ENCODE data around the gene CCL27. TPM values are rescaled to one million over a fixed set of nuclear protein-coding genes. Genes with fewer than 3 reads are reported as not detected.
A peak's percentile ranks its signal among the peaks of the same experiment; 100 is the strongest.

Gene CCL27
- total and polyA plus RNA-seq, 2 of the 8 experiments (the other 6 are each of a cell fraction or from before 2014, with no cell fraction given): 0.42 TPM; not detected in 1

DNA sequence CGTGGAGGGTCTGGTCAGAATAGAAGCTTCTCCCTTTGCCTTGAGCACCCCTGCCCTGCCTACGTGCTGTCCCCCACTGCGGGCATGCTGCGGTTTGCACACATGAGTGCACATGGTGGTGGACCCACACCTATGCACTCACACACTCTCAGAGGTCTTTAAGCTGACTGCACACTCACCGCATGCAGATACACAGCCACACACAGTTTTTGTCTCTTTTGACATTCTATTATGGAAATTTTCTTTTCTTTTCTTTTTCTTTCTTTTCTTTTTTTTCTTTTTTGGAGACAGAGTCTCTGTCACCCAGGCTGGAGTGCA lies 33.0 kb downstream of the CCL27 start:
- peak overlapping the region; percentile 69; the same call in 1 of the 2 replicates for H4K8ac ChIP-seq (ENCODE audit: extremely low read depth, insufficient read depth, low read length)
- no peak overlapping the region for H3K9ac ChIP-seq (replicated peaks in 1 of 4; ENCODE audit: extremely low read depth in 1 of 4, low read depth in 3 of 4, low read length in 3 of 4)
- no peak overlapping the region for H3K56ac ChIP-seq (replicated peaks; ENCODE audit: insufficient read length, low read depth, low read length)
- H3K27ac ChIP-seq (ENCODE audit: low read depth, low read length): no peak overlapping the region
- no peak for TF ChIP-seq CREB1 (IDR thresholded peaks at IDR 0.05)
- no peak for TF ChIP-seq NRF1 (IDR thresholded peaks at IDR 0.05; ENCODE audit: low read depth, low read length)
- peak; percentile 6; the same call in 1 of the 2 replicates for TF ChIP-seq SUZ12 (IDR thresholded peaks at IDR 0.05; ENCODE audit: low read length)
- no peak for TF ChIP-seq SAP30 (IDR thresholded peaks at IDR 0.05; ENCODE audit: insufficient read depth, insufficient replicate concordance, low read length)
- H3K4me3 ChIP-seq (ENCODE audit: extremely low read depth in 1 of 4, insufficient read depth in 2 of 4, low read depth in 3 of 4, low read length in 4 of 4): peak overlapping the region; percentile 9 to 59 (median 36); a peak in 7 of 8 replicates
- H3K18ac ChIP-seq (ENCODE audit: extremely low read depth, low read length): no peak overlapping the region
- 0 out of 2 replicates have a peak overlapping the region, but pooled peaks have one; percentile 71 for H2BK12ac ChIP-seq (ENCODE audit: low read depth, low read length)
- H3K23ac ChIP-seq (ENCODE audit: insufficient read length): no peak overlapping the region
- ChIA-PET CTCF (ENCODE audit: partially characterized antibody) (interaction anchor here (0.6 to 18.5 kb wide), 10 partner anchors 8 to 296 kb away, joined by 3 to 401 read pairs (median 4); partner anchors contain the start of genes DCTN3, RPP25L and SIGMAR1), POLR2A (ENCODE audit: partially characterized antibody) (interaction anchor here (0.8 to 11.3 kb wide), 4 partner anchors 9 to 37 kb away, joined by 3 to 127 read pairs (median 3); partner anchors contain the start of genes GALT, IL11RA and RPP25L)
- FAIRE-seq (no peak), DNase-seq (ENCODE audit: low read depth in 1 of 2, low spot score in 2 of 2) (no peak)
- peaks cover 0 to 16% (median 5%) of the 10 kb centered on the region in 4 experiments; a peak in 6 of 7 replicates for H3K4me1 ChIP-seq (replicated peaks in 1 of 4; ENCODE audit: control insufficient read depth in 3 of 4, insufficient read depth in 4 of 4, low read length in 3 of 4)
- H4K5ac ChIP-seq (ENCODE audit: insufficient read length, low read depth, low read length): no peak overlapping the region
- H3K36me3 ChIP-seq (ENCODE audit: control insufficient read depth in 2 of 4, insufficient read depth in 4 of 4, low read length in 3 of 4): no peaks in the 10 kb centered on the region; a peak in 1 of 8 replicates
- H3K4me2 ChIP-seq (ENCODE audit: insufficient read depth in 1 of 2, low read depth in 2 of 2, low read length in 2 of 2): peak overlapping the region; percentile 62 to 87
- no peak overlapping the region for H2BK20ac ChIP-seq (ENCODE audit: low read length)
- no peak overlapping the region for H2BK5ac ChIP-seq (ENCODE audit: low read depth, low read length)
- no peaks in the 10 kb centered on the region for H3K79me2 ChIP-seq (ENCODE audit: control insufficient read depth in 1 of 2, insufficient read depth in 2 of 2, low read length in 2 of 2)
- H3K23me2 ChIP-seq (ENCODE audit: low read depth, low read length): peaks cover 9% of the 10 kb centered on the region
- no peak overlapping the region for H2AFZ ChIP-seq (ENCODE audit: low read length)
- no peak overlapping the region for H2AK5ac ChIP-seq (ENCODE audit: low read depth, low read length)
- no peaks in the 10 kb centered on the region for H3K9me3 ChIP-seq (ENCODE audit: insufficient read depth in 2 of 2, low read depth in 1 of 2, low read length in 1 of 2)
- H3K14ac ChIP-seq (ENCODE audit: insufficient read length): no peak overlapping the region
- 0 out of 2 replicates have a peak overlapping the region, but pooled peaks have one; percentile 20 for H2BK15ac ChIP-seq (ENCODE audit: low read length)
- no peak overlapping the region for H2BK120ac ChIP-seq (replicated peaks; ENCODE audit: low read depth, low read length)
- no peaks in the 10 kb centered on the region for H3K79me1 ChIP-seq (ENCODE audit: low read depth, low read length)
- H3K4ac ChIP-seq (replicated peaks; ENCODE audit: insufficient read length, low read depth, low read length): no peak overlapping the region
- H4K20me1 ChIP-seq (replicated peaks in 1 of 2; ENCODE audit: control insufficient read depth in 1 of 2, insufficient read depth in 2 of 2, low read length in 2 of 2): peaks cover 0 to 6% of the 10 kb centered on the region in 2 experiments
- WGBS, 2 experiments (ENCODE audit: extremely low coverage in 1 of 2, insufficient coverage in 1 of 2, insufficient read length in 1 of 2, insufficient replicate concordance in 2 of 2, low coverage in 1 of 2, low lambda C conversion rate in 2 of 2, missing lambda C conversion rate in 1 of 2): 50% methylated on average over 5 of the region's 5 CpGs; no CpG with 5 or more reads in 1 of the 2 experiments
- no peak overlapping the region for H4K91ac ChIP-seq (replicated peaks; ENCODE audit: insufficient read length, low read length)
- H3K27me3 ChIP-seq (replicated peaks in 1 of 4; ENCODE audit: control insufficient read depth in 3 of 4, extremely low read depth in 1 of 4, insufficient read depth in 3 of 4, low read length in 3 of 4): peaks cover 53 to 69% (median 68%) of the 10 kb centered on the region in 4 experiments

Measured in H1 (cell line).